COR-L47 (cell line): ENCODE measurements around the gene GLYATL1.
A peak's percentile ranks its signal among the peaks of the same experiment; 100 is the strongest.

Source experiments
- DNase-seq: peaks from one replicate; lab custom pipeline; 2025; lab: John Stamatoyannopoulos, UW

Gene GLYATL1

DNA sequence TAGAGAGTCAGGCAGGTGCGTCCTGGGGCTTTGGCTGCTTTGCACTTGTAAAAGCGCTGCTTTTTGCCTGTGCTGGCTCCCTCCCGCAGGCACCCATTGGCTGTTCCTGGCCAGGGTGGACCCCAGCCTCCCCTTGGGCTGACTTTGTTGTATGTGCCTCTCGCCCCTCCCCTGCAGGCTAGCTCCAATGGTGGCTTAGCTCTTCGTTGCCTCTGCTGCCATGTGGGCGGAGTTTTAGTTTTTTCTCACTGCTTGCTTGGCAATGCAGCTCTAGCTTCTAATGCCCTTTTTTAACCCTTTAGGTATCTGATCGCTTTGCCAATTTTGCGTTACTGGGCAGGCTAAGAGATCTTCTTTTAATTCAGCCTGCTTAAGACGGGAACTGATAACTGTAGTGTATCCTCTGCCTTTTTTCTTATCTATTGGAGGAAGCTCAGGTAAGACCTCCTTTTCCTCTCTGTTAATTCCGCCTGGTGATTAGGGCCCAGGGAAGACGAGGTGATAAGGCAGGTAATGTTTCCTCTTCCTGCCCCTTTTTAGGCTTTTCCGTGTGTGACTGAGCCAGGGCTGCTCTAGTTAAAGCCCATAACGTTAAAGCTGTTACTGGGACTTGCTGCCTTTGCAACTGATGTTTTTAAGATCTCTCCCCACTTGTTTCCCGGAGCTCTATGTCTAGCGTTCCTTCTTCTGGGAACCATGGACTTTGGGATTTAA is 11.7 kb upstream of the GLYATL1 start:
- DNase-seq = peak; percentile 80

DNA sequence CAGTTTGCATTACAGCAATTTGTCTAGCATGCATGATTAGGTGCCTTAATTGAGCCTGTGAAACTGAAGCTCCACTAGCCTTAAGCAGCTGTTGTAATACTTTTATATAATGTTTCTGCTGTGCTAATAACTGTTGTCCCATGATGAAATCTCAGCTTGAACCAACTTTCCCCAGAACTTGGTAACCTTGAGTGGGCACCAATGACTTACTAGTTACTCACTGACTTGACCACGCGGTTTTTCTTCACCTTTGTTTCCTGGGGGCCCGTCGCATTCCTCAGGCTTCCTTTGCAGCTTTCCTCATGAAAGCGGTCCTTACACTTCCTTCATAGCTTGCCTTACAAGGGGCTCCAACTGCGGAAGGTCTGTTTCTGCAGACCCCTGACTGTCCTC is 11.2 kb upstream of the GLYATL1 start:
- no peak for DNase-seq

DNA sequence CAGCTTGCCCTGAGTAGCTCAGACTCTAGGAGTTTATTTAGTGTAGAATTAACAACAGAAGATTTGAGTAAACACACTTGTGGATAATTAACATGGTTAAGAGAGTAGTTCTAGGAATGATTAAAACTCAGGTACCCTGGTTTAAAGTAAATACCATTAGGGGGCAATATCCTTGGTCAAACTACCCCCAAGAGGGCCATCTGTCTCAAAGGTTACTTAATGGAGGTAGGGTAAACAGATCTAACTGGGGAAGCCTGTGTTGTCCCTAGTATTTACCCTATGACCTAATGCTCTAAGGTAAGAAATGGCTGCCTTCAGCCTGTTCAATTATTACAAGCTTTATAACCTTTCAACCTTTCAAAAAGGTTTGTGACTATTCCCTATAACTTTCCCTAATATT is 10.6 kb upstream of the GLYATL1 start:
- no peak for DNase-seq

DNA sequence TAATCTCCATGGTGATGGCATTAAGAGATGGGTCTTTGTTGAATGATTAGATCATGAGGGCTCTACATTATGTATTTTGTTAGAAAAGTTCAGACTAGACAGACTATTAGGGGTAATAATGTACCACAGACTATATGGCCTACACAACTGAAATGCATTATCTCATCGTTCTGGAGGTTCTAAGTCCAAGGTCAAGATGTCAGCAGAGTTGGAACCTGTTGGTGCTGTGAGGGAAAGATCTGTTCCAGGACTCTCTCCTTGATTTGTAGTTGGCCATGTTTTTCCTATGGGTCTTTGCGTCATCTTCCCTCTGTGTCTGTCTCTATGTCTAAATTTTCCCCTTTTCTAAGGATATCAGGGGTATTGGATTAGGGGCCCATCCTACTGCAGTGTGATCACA is 8.4 kb upstream of the GLYATL1 start:
- no peak for DNase-seq

DNA sequence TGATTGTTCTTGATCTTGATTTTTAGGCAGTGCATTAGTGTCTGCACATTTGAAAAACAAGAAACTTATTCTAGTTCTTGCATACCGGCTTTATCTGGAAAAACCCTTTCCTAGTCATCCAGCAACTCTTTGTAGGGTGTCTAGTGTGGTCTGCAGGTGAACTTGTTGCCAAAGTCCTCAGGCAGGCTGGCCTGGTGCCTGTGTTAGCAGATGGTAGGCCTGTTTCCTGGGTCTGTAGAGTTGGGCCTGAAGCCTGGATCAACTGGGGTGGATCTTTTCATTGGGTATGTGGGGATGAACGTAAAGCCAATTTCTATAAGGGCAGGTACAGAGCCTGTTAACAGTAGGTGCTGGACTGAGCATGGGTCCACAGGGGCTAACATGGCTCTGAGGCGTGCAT is 5.6 kb upstream of the GLYATL1 start:
- DNase-seq = no peak

DNA sequence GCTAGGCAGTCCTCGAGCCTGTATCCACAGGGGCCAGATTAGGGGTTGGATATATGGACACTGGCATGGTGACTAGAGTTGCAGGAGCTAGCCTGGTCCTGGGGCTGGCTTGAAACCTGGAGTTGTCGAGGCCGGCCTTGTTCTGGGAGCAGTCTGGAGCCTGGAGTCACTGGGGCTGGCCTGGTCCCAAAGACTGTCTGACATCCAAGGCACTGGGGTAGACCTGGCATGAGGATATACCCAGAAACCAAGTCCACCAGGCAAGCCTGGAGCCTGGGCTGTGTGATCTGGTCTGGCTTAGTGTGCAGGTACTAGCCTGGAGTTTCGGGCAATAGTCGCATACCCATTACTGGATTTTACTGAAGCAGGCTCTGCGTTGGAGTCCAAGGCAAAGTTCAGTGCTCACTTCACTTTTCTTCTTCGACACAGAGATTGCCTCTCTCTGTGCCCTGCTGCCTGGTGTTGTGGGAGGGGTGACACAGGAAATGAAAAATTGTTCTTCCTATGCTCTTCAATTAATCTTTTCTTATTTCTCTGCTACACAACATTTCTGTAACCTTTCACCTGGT is 4.3 kb upstream of the GLYATL1 start:
- DNase-seq = no peak

DNA sequence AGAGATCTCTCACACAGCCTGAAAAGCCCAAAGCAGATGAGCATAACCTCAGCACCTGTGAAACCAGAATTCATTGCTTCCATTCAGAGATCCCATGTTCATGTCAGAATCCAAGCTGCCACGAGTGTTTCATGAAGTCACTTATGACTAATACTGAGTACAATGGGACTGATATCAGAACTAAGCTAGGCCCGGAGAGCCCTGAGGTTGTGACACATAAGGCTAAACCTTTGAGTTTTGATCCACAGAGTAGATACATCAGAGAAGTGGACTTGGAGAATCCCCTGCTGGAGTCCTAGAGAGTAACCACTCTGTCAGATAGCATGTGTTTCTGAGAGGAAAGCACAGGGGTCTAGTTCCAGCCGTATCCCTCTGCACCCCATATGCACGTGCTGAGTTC is 890 bp upstream of the GLYATL1 start:
- DNase-seq = no peak

DNA sequence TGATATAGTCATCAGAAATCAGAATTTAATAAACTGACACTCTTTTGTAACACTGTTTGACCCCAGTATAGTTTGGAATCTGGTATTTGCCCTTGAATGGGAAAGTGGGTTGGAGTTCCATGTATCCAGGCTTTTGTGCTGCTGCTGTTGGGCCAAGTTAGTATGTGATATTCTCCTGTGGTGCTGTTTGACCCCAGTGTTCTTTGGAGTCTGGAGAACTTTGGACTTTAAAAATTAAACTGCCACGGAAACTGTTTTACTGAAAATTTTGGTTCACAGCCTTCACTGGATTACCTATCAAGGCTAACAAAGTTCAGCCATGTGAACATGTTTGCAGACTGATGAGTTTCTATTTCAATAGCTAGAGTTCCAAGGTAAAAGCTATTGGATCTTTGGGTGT is 740 bp downstream of the GLYATL1 start:
- no peak for DNase-seq

DNA sequence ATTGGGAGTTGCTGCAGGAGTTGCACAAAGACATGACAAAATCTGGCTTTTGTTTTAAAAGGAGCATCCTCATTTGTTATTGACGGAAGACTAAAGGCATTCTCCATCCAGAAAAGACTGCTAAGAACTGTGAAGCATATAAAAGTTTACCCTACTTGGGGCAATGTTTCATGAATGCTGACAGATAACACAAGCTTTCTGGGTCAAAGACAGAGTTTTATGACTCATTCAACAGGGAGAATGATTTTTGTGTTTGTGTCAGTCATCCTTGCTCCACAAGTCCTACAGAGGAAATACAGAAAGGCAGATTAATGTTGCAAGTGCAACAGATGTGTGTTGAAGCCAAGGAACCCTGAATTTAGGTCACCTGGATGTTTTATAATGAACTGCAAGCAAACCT is 2.5 kb downstream of the GLYATL1 start:
- no peak for DNase-seq

DNA sequence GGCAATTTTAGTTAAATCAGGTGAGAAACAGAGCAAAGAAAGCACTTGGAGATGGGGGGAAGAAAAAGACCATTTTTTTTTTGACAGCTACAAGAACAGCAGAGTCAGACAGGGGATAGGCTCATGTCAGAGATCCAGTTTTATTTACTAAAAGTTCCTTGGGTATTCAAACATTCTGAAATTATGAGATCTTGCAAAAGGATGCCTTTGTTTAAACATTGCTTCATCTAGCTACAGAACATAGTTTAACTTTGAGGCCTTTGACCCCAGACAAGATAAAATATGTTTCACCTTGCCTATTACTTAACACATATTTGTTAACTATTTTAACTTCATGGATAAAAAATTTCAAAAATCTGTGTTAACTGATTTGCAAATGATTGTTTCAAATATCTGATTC is 6.4 kb downstream of the GLYATL1 start:
- DNase-seq = no peak

DNA sequence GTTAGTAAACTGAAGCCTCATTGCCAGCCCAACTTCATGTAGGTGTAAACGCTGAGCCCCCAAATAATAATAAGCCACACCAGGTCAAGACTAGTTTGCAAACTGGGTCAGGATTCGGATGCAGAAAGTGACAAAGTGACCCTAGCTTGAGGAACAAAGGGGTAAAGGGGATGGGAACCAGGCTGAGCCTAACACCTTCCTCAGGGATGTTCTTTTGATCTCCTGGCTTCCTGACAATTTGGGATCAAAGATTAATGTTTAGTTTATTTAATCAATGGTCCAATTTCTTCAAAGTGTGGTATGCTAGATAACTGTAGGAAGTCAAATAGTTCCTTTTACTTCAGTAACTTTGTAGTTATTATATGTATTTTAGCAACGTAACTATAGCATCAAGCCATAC is 9.9 kb downstream of the GLYATL1 start:
- no peak for DNase-seq

DNA sequence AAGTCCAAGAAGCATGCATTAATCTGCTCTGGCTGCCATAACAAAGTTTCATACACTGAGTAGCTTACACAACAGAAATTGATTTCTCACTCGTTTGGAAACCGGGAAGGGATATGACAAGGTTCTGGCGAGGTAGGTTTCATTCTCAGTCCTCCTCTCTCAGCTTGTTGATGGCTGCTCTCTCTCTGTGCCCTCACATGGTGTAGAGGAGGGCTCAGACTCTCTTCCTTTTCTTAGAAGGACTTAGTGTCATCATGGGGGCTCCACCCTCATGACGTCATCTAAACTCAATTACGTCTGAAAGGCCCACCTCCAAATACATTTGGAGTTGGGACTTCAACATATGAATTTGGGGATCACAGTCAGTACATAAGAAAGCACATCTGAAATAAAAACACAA is 18.6 kb downstream of the GLYATL1 start:
- DNase-seq = no peak

DNA sequence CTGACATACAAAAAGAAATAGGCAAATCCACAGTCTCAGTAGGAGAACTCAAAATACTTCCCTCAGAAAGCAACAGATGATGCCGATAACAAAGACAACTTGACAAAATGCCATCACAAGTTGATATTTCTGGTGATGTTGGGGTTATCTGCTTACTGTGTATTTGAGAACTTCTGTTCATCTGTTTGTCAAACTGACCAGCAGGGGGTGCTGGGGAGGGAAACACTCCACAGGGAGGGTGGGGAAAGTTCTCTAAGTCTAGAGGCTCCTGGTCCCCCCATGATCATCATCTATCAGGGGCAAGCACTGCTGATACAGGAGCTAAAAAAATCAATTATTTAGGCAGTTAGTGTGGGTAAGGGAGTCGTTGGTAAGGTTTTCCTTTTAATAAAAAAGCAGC is 19.2 kb downstream of the GLYATL1 start:
- no peak for DNase-seq

DNA sequence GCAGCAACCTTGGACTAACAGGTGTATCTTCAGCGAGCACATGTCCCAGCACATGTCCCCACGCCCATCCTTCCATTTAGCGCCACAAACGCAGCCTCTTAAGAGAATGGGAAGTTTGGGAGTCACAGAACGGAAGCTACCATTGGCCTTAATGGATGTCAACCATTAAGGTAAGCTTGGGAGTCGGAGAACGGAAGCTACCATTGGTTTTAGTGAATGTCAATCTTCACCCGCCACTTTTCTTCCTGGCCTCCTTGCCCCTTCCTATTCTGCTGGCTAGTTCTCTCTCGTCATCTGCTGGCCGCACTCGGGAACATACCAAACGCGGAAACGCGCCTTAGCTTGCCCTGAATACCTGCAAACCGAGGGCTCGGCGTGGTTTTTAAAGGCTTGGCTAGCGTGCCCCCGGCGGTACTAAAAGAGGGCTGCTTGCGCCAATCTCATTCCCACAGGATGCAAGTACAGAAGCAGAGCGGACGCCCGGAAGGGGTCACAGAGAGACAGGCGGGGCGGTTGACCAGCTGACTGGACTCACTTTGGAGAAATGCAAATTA is 24.3 kb downstream of the GLYATL1 start:
- DNase-seq = no peak

DNA sequence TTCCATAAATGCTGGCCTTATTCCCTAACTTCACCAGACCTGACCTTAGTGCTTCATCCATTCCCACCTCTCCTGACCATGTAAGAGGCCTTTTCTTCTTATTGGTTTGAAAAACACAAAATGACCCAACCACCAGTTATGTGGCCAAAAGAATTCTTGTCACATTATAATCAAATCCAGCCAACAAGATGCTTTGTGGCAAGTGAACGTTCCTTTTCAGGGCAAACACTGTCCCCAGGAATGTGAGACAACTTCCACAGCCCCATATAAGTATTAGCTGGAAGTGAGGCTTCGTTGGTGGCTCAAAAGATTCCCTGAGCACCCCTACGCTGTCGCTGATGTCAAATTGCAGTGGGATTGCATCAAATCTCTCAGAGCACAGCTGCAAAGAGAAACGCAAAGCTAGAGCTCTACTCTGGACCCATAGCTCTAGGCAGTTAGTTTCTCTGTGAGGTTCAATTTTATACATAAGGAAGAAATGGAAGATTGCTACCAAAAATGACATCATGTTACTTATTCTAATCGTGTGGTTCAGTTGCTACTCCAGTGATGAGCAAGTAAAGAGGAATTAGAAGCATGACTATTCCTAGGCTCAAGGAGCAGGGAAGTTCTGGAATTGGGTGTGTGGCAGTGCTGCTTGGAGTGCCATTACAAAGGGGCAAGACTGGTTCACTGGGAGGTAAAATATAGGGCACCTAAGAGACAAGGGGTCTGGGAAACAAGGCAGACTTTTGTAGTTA is 26.1 kb downstream of the GLYATL1 start:
- no peak for DNase-seq

DNA sequence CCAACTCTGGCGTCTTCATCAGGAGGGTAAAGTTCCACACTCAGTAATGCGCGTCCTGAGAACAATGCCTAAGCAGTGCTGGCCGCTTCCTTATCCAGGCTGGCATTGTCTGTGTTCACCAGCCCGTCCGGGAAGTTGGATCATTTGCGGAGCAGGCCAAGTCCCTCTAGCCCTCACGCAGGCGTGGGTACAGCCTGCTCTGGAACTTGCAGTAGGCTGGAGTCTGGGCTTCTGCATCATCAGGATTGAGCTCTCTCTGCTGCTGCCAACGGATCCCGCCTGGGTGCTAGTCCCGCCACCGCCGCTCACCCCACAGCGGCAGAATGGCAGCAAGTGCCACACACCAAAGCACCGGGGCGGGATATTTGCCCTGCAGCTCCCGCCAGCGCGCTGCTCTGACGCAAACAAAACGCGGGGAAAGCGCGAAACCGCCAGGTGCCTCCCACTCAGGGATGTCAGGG is 29.0 kb downstream of the GLYATL1 start:
- DNase-seq = peak; percentile 35

DNA sequence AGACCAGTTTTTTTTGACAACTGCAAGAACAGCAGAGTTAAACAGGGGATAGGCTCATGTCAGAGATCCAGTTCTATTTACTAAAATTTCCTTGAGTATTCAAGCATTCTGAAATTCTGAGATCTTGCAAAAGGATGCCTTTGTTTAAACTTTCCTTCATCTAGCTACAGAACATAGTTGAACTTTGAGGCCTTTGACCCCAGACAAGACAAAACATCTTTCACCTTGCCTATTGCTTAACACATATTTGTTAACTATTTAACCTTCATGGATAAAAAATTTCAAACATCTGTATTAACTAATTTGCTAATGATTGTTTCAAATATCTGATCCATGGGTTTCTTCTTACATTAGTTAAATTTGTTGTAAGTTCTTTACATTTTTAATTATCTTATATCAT is 38.2 kb downstream of the GLYATL1 start:
- no peak for DNase-seq

DNA sequence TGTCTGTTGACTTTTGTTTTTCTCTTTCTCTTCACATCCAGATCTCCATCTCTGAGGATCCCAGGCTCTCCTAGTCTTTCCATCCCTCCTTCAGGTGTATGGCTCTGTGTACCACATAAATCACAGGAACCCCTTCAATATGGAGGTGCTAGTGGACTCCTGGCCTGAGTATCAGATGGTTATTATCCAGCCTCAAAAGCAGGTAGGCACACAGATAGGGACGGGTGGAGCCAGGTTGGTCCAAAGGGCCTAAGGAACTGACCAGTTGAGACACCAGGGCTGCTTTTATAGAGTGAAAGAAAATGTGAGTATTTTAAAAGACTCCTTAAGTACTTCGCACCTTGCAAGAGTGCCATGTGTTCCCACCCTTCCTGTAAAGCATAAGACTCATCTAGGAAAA is 39.9 kb downstream of the GLYATL1 start:
- DNase-seq = no peak

DNA sequence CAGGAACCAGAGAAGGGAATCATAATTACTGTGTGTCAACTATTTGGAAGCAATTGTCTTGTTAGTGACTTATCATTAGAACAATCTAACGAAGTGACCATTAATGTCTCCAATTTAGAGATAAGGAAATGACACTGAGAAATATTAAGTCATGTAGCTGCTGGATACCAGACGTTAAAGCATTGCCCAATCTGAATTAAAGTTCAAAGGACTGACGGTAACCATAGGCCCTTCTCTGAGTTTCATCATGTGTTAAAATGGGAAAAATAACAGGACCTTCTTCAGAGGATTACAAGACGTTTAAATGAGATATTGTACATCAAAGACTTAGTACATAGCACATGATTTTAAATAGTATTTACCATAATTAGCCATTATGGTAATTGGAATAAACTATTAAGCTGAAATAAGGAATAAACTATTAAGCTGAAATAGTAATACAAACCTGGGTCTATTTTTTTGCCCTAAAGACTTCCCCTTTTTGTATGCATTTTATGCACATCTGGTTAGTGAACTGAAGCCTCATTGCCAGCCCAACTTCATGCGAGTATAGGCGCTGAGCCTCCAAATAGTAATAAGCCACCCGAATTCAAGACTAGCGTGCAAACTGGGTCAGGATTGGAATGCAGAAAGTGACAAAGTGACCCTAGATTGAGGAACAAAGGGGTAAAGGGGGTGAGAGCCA is 41.0 kb downstream of the GLYATL1 start:
- DNase-seq = no peak

DNA sequence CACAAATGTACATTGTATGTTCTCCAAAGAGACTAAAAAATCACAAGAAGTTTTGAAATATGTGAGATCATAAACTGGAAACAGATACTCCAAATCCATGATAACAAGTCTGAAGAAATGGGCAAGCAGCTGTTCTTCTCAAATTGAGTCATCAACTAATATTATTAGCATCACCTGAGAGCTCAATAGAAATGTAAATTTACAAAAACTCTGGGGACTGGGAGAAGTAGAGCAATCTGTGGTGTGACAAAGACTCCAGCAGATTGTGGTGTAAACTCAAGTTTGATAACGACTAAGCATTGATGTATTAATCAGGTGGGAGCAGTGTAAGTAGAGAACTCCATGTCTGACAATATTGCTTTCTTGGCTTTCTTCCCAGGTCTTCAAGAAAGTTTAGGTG is 53.2 kb downstream of the GLYATL1 start:
- DNase-seq = no peak

DNA sequence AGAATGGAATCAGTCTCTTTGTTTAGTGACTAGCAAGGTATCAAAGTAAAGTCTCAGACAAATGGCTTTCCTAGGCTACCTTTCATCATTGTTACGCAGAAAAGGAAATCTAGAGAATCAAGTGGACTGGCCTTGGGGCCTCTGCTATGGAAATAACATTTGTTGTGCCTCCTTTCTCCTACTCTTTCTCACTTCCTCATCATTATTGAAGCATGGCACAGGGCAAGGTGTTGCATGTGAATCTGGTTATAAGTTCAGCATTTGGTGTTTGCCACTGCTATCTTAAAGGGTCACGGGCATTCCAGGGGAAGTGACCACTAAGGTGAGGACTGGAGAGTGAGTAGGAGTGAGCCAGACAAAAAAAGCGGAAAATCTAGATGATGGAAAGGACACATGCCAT is 54.9 kb downstream of the GLYATL1 start:
- DNase-seq = no peak

DNA sequence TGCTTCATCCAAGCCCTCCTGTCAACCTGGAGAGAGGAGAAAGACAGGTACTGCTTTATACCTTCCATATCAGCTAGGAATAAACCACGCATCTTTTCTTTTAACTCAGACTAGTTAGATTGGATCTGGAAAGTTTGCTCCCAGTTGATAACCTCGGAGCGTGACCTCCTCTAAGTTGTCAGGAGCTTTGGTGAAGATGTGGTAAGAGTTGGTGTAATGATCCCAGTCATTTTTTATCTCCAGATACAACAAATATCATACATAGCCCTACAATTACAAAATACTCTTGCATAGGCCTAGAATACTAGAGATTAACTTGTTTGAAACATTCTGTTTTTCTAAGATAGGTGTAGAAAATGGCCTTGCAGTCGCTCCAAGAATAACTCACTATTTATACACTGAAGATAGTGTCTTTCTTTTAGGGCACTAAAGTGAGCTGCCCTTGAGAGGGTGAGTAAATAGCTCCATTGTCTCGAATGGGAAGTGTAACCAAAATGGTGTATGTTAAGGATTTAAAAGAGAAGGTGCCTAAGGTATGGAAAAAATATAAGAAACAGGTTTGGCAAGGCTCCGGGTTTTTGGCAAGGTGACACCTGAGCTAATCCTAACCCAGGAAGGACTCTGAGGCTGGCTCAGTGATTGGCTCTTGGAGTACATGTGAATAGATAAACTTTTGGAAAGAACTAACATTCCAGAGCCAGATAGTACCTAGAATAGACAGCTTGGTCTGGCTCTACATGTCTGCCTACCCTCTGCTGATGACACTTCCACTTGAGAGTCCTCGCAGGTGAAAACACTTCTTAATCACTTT is 59.4 kb downstream of the GLYATL1 start:
- no peak for DNase-seq
